ENCODE data around the gene RXRG.

- TF ChIP-seq CTCF (IDR thresholded peaks at IDR 0.05; ENCODE audit: low read length) (no peak), EZH2 (IDR thresholded peaks at IDR 0.05; ENCODE audit: borderline replicate concordance, low read length) (no peak)
These were observed 61.9 kb downstream of the RXRG start for GRCh38 chr1:165383067-165383466.
